Fibroblast of the aortic adventitia (primary cell): ENCODE measurements around the gene CEP126. TPM values are rescaled to one million over a fixed set of nuclear protein-coding genes. Genes with fewer than 3 reads are reported as not detected.

Experiments
- DNase-seq: peaks from one replicate; pipeline ENCODE4 v3.0.0-alpha.2; 2010; ENCODE audit warnings: low read depth
- H3K4me3 ChIP-seq: 2 replicates; pipeline ENCODE4 v1.5.1; 2011; ENCODE audit warnings: low read depth, mild to moderate bottlenecking, control low read depth, low read length, moderate library complexity
- total RNA-seq: library from RNA; depleted of rRNA; stranded (reverse); fragments of >200 nt; gene quantifications from 2 replicates; pipeline ENCODE4 v1.2.3, GENCODE V29; 2012; ENCODE audit warnings: low replicate concordance
- TF ChIP-seq, protein P1 (sequence below): IDR thresholded peaks from 2 replicates; pipeline ENCODE4 v1.5.1; 2011; ENCODE audit warnings: mild to moderate bottlenecking, low read length, control low read depth, inconsistent platforms; ENCODE audit not compliant: insufficient read depth

The CEP126 gene
- total RNA-seq, 1 donor = 3.9 TPM

DNA sequence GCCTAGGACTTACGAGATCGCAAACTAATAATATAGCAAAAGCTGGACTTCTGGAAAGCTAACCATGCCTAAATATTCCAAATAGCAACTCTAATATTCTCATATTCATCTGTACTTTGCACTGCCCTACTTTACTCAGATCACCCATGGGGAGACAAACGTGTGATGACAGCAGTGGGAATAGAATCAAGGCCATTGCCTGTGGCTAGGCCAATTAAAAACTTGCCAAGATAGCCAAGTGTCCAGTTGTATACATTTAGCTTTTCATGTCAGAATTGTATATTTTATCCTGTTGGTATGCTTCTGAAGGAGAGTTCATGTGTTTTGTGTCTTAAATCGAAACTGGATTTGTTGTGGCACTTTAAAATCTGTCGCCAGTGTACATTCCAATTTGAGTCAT, 1.2 kb upstream of the CEP126 start:
- TF ChIP-seq, protein P1, sequence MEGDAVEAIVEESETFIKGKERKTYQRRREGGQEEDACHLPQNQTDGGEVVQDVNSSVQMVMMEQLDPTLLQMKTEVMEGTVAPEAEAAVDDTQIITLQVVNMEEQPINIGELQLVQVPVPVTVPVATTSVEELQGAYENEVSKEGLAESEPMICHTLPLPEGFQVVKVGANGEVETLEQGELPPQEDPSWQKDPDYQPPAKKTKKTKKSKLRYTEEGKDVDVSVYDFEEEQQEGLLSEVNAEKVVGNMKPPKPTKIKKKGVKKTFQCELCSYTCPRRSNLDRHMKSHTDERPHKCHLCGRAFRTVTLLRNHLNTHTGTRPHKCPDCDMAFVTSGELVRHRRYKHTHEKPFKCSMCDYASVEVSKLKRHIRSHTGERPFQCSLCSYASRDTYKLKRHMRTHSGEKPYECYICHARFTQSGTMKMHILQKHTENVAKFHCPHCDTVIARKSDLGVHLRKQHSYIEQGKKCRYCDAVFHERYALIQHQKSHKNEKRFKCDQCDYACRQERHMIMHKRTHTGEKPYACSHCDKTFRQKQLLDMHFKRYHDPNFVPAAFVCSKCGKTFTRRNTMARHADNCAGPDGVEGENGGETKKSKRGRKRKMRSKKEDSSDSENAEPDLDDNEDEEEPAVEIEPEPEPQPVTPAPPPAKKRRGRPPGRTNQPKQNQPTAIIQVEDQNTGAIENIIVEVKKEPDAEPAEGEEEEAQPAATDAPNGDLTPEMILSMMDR = no peak
- no peak overlapping the region for H3K4me3 ChIP-seq
- DNase-seq = no peak

- DNase-seq = peak; percentile 57
- TF ChIP-seq, protein P1 = no peak
- peak overlapping the region; percentile 88 for H3K4me3 ChIP-seq
Observed at GRCh38 chr11:101914341-101914737, 471 bp upstream of the CEP126 start.

DNA sequence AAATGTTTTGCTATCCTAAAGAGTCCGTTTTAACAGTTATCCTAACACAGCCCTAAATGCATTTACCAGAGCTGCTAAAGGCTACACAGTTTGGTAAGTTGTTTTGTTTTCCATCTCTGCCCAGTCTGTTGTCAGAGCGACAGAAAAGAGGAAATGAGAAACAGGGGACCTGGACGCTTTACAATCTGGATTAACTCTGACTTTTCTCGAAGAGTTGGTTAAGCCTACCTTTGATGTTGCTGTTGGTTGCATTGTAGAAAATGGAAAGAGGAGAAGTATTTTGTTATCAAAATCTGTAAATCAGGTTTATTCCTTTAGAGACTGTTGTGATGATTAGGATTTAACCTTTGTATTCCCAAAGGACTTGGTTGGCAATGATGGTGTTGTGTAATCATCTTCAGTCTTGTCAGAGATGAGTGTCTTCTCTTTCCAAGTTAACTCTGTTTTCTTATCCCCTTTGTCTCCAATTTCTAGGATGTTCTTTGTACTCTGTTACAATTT, 1.0 kb downstream of the CEP126 start:
- peak; percentile 49 for DNase-seq
- peak overlapping the region; percentile 88 for H3K4me3 ChIP-seq
- TF ChIP-seq, protein P1 = no peak

DNA sequence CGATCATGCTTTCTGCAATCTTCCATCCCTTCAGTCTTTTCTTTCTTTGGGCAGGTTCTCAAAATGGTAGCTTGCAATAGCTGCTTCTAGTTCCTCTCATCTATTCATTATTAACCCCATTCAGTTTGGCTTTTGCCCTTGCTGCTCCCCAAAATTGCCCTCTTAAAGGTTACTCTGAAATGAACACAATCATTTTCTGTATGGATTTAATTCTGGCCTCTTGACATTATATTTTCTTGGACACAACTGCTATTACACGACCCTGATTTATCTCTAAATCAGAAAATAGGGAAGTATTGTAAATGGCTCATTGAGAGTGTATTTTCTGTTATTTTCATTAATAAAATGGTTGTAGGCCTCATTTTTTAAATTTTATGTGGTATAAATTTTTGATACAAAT, 1.6 kb downstream of the CEP126 start, which contains the start of gene ANGPTL5:
Gene ANGPTL5 (minus strand): TSS at position 101 of the 400 bp plus-strand sequence. CDS start 8,613 bp downstream, outside the sequence.
- no peak for DNase-seq
- H3K4me3 ChIP-seq = peak within 1 kb of the TSS; percentile 88
- TF ChIP-seq, protein P1 = no peak

- H3K4me3 ChIP-seq = no peak overlapping the region
- TF ChIP-seq, protein P1 = no peak
- no peak for DNase-seq
Observed at GRCh38 chr11:101917226-101917625, 2.4 kb downstream of the CEP126 start.

GRCh38 chr11:101920992-101921391, 6.2 kb downstream of the CEP126 start:
- H3K4me3 ChIP-seq = no peak overlapping the region
- TF ChIP-seq, protein P1 = no peak
- no peak for DNase-seq

DNA sequence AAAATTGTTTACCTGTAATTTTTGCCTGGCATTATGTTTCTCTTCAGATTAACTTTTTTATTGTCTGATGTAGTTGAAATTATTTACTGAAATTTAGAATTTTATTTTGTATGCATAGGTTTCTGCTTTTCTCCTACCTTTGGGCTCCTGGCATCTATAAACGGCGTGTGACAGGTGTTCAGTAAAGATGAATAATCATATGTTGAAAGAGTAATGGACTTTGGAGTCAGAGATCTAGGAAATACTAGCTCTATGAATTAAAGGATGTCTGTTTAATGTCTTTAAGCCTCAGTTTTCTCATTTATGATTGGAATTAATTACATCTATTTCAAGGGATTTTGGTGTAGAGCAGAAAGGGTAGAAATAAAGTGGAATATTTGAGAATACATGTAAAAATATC, 8.7 kb downstream of the CEP126 start:
- DNase-seq = no peak
- H3K4me3 ChIP-seq = no peak overlapping the region
- TF ChIP-seq, protein P1 = no peak
